Breast epithelium (tissue), 4 donors: Measurements from ENCODE around the gene BCL11B. TPM values are rescaled to one million over a fixed set of nuclear protein-coding genes. Genes with fewer than 3 reads are reported as not detected.

Experiments used
- DNase-seq, 2 donors: peaks; one replicate each; pipeline ENCODE4 v3.0.0-alpha.2; 2019; ENCODE audit warnings: low spot score in 2 of 2
- H3K27ac ChIP-seq, 2 donors: fragments of 200-600 bp; sonication (generic) in 1 of 2; one replicate each; pipeline ENCODE4 v1.5.1; 2016 to 2019; ENCODE audit warnings: mild to moderate bottlenecking in 1 of 2
- H3K27me3 ChIP-seq, 2 donors: fragments of 200-600 bp; sonication (generic) in 1 of 2; one replicate each; pipeline versions ENCODE4 v1.5.1 to v1.6.0; 2017 to 2019; ENCODE audit warnings: control low read depth in 1 of 2, mild to moderate bottlenecking in 1 of 2
- H3K36me3 ChIP-seq: fragments of 200-600 bp; one replicate; pipeline ENCODE4 v1.5.1; 2019
- H3K4me1 ChIP-seq, 2 donors: fragments of 200-600 bp; sonication (generic); one replicate each; pipeline ENCODE4 v1.5.1; 2016 to 2019; ENCODE audit warnings: control low read depth in 1 of 2
- H3K4me3 ChIP-seq, 3 donors: fragments of 200-600 bp; sonication (generic); 1 replicate in 2 of 3; 2 replicates in 1 of 3; pipeline ENCODE4 v1.5.1; 2016 to 2019; ENCODE audit warnings: mild to moderate bottlenecking in 3 of 3, moderate library complexity in 2 of 3
- H3K9me3 ChIP-seq, 2 donors: fragments of 200-600 bp; sonication (generic) in 1 of 2; one replicate each; pipeline ENCODE4 v1.5.1; 2016 to 2019; ENCODE audit warnings: control low read depth in 1 of 2
- POLR2A ChIP-seq: fragments of 450-650 bp; IDR thresholded peaks from one replicate; pipeline ENCODE4 v1.6.1; 2016; ENCODE audit warnings: antibody characterized with exemption, mild to moderate bottlenecking, moderate library complexity
- POLR2AphosphoS5 ChIP-seq, 3 donors: sonication (generic); formaldehyde crosslinking; IDR thresholded peaks; one replicate each; pipeline ENCODE4 v1.6.1; 2017; ENCODE audit warnings: antibody characterized with exemption in 3 of 3
- intact Hi-C: fragments of 100-400 bp; cut with DNase I; formaldehyde crosslinking; loops from one replicate; pipeline ENCODE4 v1.15.1; 2023; ENCODE audit warnings: low total_unique reads
- total RNA-seq, 3 donors: library from RNA; depleted of rRNA; stranded (reverse); fragments of >200 nt; gene quantifications; one replicate each; pipeline ENCODE4 v1.1.0, GENCODE V29; 2016
- TF ChIP-seq, protein P1 (sequence below), 3 donors: fragments of 450-650 bp; IDR thresholded peaks; one replicate each; pipeline ENCODE4 v1.5.1; 2016 to 2017; ENCODE audit warnings: antibody characterized with exemption in 3 of 3, mild to moderate bottlenecking in 3 of 3, moderate library complexity in 3 of 3

Gene BCL11B
- total RNA-seq, 3 donors from 2014 or later, result 0.96 to 3.9 (median 2.6) TPM

DNA sequence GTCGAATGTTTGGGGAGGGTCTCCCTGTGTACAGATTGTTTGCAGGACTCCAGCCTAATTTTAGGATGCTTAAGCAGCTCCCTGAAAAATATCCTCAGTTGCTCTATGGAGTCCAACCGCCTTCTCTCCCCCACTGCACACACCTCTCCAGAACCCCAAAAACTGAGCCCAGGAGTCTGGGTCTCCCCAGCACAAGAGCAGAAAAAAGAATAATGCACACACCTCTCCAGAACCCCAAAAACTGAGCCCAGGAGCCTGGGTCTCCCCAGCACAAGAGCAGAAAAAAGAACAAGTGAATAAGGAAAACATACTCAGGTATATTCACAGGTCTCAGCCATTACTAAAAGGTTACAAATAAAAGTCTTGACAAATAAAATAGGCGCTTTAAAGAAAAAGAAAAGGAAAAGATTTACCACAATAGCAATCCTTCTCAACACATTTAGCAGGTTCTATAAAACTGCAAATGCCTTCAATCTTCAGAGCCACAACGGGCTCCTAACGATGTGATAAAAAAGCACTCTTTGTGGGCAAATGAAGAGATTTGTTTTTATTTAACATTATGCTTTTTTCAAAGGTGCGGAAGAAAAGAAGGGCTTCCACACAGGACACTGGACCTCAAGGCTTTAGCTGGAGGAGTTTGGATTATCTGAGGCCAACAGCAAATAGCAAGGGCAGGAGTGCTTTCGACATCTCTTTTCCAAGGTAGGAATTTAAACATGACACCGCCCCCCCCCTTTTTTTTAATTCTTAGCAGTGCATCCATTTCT lies 8.2 kb downstream of the BCL11B start:
- peaks cover 0 to 35% of the 10 kb centered on the region in 2 donors for H3K27me3 ChIP-seq

DNA sequence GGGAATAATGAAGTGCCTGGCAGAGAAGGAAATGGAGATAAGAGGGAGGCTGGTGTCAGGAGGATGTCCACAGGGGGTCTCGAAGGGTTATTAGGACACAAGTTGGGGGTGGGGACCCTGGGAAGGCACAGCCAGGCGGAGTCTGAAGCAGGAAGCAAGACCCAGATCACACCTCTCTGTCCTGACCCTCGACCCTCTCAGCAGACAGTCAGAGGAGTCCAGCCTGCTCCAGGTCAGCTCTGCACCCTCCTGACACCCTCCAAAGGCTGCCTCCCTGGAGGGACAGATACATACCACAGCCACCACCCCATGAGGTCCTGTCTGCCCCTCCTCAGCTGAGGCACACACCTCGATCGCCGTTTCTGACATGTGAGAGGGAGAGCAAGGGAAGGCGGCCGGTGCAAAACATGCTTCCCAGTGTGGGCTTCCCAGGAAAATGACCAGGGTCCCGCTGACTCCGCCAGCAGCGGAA lies 9.0 kb downstream of the BCL11B start:
- H3K27me3 ChIP-seq, result peaks cover 0 to 27% of the 10 kb centered on the region in 2 donors
- no peak for TF ChIP-seq POLR2AphosphoS5 (IDR thresholded peaks at IDR 0.05)
- TF ChIP-seq, protein P1, sequence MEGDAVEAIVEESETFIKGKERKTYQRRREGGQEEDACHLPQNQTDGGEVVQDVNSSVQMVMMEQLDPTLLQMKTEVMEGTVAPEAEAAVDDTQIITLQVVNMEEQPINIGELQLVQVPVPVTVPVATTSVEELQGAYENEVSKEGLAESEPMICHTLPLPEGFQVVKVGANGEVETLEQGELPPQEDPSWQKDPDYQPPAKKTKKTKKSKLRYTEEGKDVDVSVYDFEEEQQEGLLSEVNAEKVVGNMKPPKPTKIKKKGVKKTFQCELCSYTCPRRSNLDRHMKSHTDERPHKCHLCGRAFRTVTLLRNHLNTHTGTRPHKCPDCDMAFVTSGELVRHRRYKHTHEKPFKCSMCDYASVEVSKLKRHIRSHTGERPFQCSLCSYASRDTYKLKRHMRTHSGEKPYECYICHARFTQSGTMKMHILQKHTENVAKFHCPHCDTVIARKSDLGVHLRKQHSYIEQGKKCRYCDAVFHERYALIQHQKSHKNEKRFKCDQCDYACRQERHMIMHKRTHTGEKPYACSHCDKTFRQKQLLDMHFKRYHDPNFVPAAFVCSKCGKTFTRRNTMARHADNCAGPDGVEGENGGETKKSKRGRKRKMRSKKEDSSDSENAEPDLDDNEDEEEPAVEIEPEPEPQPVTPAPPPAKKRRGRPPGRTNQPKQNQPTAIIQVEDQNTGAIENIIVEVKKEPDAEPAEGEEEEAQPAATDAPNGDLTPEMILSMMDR (IDR thresholded peaks at IDR 0.05), result no peak
- no peaks in the 10 kb centered on the region for H3K9me3 ChIP-seq
- DNase-seq, result no peak
- peak overlapping the region in 1 of 2 donors; percentile 43 for H3K27ac ChIP-seq
- H3K4me1 ChIP-seq, result no peaks in the 10 kb centered on the region
- no peaks in the 10 kb centered on the region for H3K36me3 ChIP-seq
- intact Hi-C loops, result no loop called here
- no peak overlapping the region for H3K4me3 ChIP-seq

More for the DNA sequence above, 8.2 kb downstream of the BCL11B start:
- no peaks in the 10 kb centered on the region for H3K9me3 ChIP-seq
- intact Hi-C loops, result no loop called here
- H3K4me1 ChIP-seq, result no peaks in the 10 kb centered on the region
- H3K36me3 ChIP-seq, result no peaks in the 10 kb centered on the region
- H3K4me3 ChIP-seq, result no peak overlapping the region
- H3K27ac ChIP-seq, result no peak overlapping the region
- no peak for DNase-seq
- TF ChIP-seq POLR2AphosphoS5 (IDR thresholded peaks at IDR 0.05) (no peak), POLR2A (no peak)
- TF ChIP-seq, protein P1 (IDR thresholded peaks at IDR 0.05), result no peak

DNA sequence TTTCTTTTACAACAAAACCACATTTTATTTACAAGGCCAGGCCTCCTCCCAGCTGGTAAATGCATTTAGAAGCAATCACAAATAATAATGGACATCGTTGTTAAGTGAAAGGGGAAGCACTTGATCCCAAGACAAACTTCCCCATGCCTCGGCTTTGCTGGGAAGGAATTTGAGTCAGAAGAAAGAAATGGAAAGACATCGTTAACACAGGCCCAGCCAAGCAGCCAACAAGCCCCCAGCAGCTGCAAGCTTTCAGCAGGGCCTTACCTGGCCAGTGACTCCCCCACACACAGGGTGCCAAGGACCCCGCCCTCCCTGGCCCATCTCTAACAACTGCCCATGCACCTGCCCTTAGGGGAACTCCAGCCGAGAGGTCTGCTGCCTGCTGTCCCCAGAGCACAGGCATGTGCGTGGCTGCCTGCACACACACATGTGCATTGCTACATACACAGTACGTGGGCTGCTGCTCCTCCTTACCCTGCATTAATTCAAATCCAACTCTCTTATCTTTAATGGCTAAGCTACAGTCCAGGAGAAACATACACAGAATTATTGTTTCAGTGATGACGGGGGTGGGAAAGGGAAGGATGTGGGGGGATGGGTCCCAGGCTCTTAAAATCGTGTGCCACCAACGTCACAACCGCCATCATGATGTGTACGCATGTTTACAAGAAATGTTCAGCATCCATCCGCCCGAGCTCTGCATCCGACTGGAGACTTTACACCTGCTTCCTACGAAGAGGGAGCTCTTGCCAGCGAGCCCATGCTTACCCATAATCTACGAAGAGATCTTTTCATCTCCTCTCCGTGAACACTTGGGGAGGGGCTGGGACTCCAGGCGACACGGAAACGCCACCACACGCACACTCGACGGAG lies 9.8 kb downstream of the BCL11B start:
- Histone ChIP-seq H3K36me3 (no peaks in the 10 kb centered on the region), H3K4me1 (no peaks in the 10 kb centered on the region), H3K27me3 (peaks cover 0 to 22% of the 10 kb centered on the region in 2 donors), H3K4me3 (peak overlapping the region in 1 of 3 donors; percentile 8), H3K9me3 (no peaks in the 10 kb centered on the region), H3K27ac (peak overlapping the region; percentile 45 to 50)
- intact Hi-C loops, result no loop called here
- TF ChIP-seq, protein P1 (IDR thresholded peaks at IDR 0.05), result no peak
- no peak for TF ChIP-seq POLR2AphosphoS5 (IDR thresholded peaks at IDR 0.05)
- no peak for TF ChIP-seq POLR2A
- no peak for DNase-seq

DNA sequence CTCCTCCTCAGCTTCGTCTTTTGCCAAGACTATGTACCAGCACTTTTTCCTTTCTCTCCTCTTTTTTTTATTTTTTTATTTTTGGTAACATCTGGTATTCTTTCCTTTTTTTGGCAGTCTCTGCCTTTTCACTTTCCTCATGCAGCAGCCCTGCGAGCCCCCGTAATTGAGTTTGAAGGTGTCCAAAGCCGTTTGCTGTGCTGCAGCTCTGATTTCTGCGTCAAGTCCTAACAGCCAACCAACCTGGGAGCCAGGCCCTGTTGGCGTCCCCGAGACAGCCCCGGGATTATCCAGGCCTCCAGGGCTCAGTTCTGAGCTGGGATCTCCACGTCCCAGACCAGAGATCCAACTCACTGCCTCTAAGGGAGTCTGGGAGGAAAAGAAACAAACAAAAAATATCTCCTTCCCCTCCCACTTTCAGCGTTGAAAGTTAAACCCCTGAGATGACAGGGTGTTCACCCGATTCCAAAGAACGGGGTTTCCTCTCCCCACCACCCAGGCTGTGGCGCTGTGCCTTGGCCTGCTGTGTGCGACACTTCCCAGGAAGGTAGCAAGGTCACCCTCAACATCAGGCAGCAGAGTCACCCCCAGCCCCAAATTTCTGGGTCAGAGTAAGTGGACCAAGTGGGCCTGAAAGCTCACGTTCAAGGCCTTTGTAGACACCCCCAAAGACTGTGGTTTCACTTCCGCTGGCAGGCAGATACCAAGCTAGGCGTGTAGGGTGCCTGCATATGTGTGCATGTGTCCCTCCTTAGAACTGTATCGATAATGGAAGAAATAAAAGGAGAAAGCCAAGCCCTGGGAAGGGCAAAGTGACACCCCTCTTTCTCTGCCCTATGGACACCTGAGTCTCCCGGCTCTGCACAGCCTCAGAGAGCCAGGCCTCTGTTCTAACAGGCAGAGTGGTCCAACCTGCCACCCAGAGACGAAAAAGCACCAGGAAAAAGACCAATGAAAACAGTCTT lies 11.1 kb downstream of the BCL11B start:
- peak overlapping the region in 1 of 3 donors; percentile 19 for H3K4me3 ChIP-seq
- intact Hi-C loops, result no loop called here
- TF ChIP-seq, protein P1 (IDR thresholded peaks at IDR 0.05), result no peak
- no peak for TF ChIP-seq POLR2AphosphoS5 (IDR thresholded peaks at IDR 0.05)
- TF ChIP-seq POLR2A, result no peak
- H3K27ac ChIP-seq, result peak overlapping the region; percentile 50 to 58
- no peaks in the 10 kb centered on the region for H3K4me1 ChIP-seq
- DNase-seq, result no peak
- no peaks in the 10 kb centered on the region for H3K9me3 ChIP-seq
- peaks cover 0 to 25% of the 10 kb centered on the region in 2 donors for H3K27me3 ChIP-seq
- H3K36me3 ChIP-seq, result no peaks in the 10 kb centered on the region
